HepG2 (cell line): ENCODE data around the gene HLA-DMB. TPM values are rescaled to one million over a fixed set of nuclear protein-coding genes. Genes with fewer than 3 reads are reported as not detected.
A peak's percentile ranks its signal among the peaks of the same experiment; 100 is the strongest.

ENCODE experiments used
- HMGA1 ChIP-seq: sonication (generic); formaldehyde crosslinking; conservative IDR thresholded peaks from 2 replicates; pipeline ENCODE4 v1.4.0; 2020; ENCODE audit warnings: missing genetic modification reagents
- IRF2 ChIP-seq: IDR thresholded peaks from 2 replicates; pipeline ENCODE4 v1.6.1; 2018; ENCODE audit warnings: missing genetic modification reagents, missing compliant biosample characterization
- NCOA5 ChIP-seq: sonication (generic); formaldehyde crosslinking; IDR thresholded peaks from 2 replicates; pipeline ENCODE4 v1.4.0; 2020; ENCODE audit warnings: missing genetic modification reagents
- RARA ChIP-seq: IDR thresholded peaks from 2 replicates; pipeline ENCODE4 v1.6.1; 2016; ENCODE audit warnings: missing genetic modification reagents, missing compliant biosample characterization
- SIX4 ChIP-seq: sonication (generic); formaldehyde crosslinking; IDR thresholded peaks from 2 replicates; pipeline ENCODE4 v1.4.0; 2020; ENCODE audit warnings: missing genetic modification reagents
- SMC3 ChIP-seq: IDR thresholded peaks from 2 replicates; pipeline ENCODE4 v1.6.1; 2011; ENCODE audit warnings: low read length, improper control_type of control experiment
- SMYD3 ChIP-seq: sonication (generic); formaldehyde crosslinking; IDR thresholded peaks from 2 replicates; pipeline ENCODE4 v1.8.1; 2023; ENCODE audit warnings: mild to moderate bottlenecking, missing genetic modification reagents
- TAF15 ChIP-seq: fragments of 200-400 bp; formaldehyde crosslinking; IDR thresholded peaks from one replicate; pipeline ENCODE4 v1.6.1; 2018; ENCODE audit warnings: mild to moderate bottlenecking, low read depth, low read length; ENCODE audit not compliant: poor library complexity, severe bottlenecking
- ZFP37 ChIP-seq: sonication (generic); formaldehyde crosslinking; IDR thresholded peaks from 2 replicates; pipeline ENCODE4 v1.4.0; 2020; ENCODE audit warnings: missing genetic modification reagents, borderline replicate concordance
- ZNF251 ChIP-seq: sonication (generic); formaldehyde crosslinking; IDR thresholded peaks from 2 replicates; pipeline ENCODE4 v1.9.0; 2021; ENCODE audit warnings: mild to moderate bottlenecking, missing genetic modification reagents
- ZNF451 ChIP-seq: sonication (generic); formaldehyde crosslinking; IDR thresholded peaks from 2 replicates; pipeline ENCODE4 v1.5.0; 2020; ENCODE audit warnings: mild to moderate bottlenecking, missing genetic modification reagents
- ZNF616 ChIP-seq: sonication (generic); formaldehyde crosslinking; IDR thresholded peaks from 2 replicates; pipeline ENCODE4 v1.5.0; 2020; ENCODE audit warnings: low read depth, mild to moderate bottlenecking, missing genetic modification reagents
- ZNF746 ChIP-seq: sonication (generic); formaldehyde crosslinking; IDR thresholded peaks from 2 replicates; pipeline ENCODE4 v1.8.0; 2022; ENCODE audit warnings: mild to moderate bottlenecking, missing genetic modification reagents
- ZNF775 ChIP-seq: sonication (generic); formaldehyde crosslinking; IDR thresholded peaks from 2 replicates; pipeline ENCODE4 v1.4.0; 2020; ENCODE audit warnings: missing genetic modification reagents, mild to moderate bottlenecking, moderate library complexity, borderline replicate concordance
- polyA plus RNA-seq, 8 experiments: library from polyadenylated mRNA; depleted of rRNA in 3 of 8; stranded (reverse) in 7 of 8; unstranded in 1 of 8; fragments of >200 nt; fragmentation: Illumina TruSeq in 4 of 8; extraction: Trizol in 4 of 8; gene quantifications; 2 replicates each; pipeline versions ENCODE4 v1.2.1 to v1.2.3, GENCODE V29; 2011 to 2016; ENCODE audit warnings: low read depth in 4 of 8, missing spikeins in 1 of 8, mixed read lengths in 1 of 8; ENCODE audit not compliant: insufficient read depth in 1 of 8
- total RNA-seq, 5 experiments: library from RNA; depleted of rRNA; stranded (reverse); fragments of >200 nt; fragmentation: Illumina TruSeq; extraction: Trizol; gene quantifications; 2 replicates each; pipeline ENCODE4 v1.2.3, GENCODE V29; 2016; ENCODE audit warnings: low read depth in 1 of 5
- TF ChIP-seq, protein P1 (sequence below): sonication (generic); formaldehyde crosslinking; IDR thresholded peaks from 2 replicates; pipeline ENCODE4 v1.5.1; 2020; ENCODE audit warnings: mild to moderate bottlenecking, moderate library complexity, missing genetic modification reagents
- TF ChIP-seq, protein P2 (sequence below): sonication (generic); formaldehyde crosslinking; IDR thresholded peaks from 2 replicates; pipeline ENCODE4 v1.5.0; 2020; ENCODE audit warnings: missing genetic modification reagents, mild to moderate bottlenecking, borderline replicate concordance
- TF ChIP-seq, protein P3 (sequence below): sonication (generic); formaldehyde crosslinking; IDR thresholded peaks from 2 replicates; pipeline ENCODE4 v1.8.1; 2022; ENCODE audit warnings: mild to moderate bottlenecking, missing genetic modification reagents
- TF ChIP-seq, protein P4 (sequence below): IDR thresholded peaks from 2 replicates; pipeline ENCODE4 v1.6.1; 2016; ENCODE audit warnings: control low read depth

HLA-DMB gene
- total and polyA plus RNA-seq, 2 of the 13 experiments (the other 11 are each of a cell fraction or from before 2014, with no cell fraction given), result not detected

DNA sequence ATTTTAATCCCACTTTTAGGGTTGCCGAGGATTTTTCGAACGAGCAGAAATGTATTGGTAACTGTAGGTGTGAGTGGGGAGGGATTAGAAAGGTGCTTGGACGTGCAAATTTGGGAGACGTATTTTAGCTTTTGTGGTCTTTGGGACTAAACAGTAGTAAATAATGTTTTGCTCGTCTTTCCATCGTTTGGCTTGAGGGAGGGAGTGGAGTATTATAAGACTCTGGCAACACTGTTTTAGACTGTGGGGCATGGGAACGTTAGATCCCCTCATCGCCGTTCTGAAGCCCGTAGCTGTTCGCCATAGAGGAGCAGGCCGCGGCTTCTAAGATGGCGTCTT is 30.4 kb upstream of the HLA-DMB start (continued):
- TF ChIP-seq ZNF746 (CRISPR knock-in tag) (no peak; the same call in 1 of the 2 replicates), TAF15 (no peak), ZNF616 (CRISPR knock-in tag) (no peak), SIX4 (no peak), ZFP37 (no peak), SMC3 (no peak), SMYD3 (CRISPR knock-in tag) (no peak), IRF2 (CRISPR knock-in tag) (peak; percentile 38; the same call in 1 of the 2 replicates), HMGA1 (no peak), ZNF251 (no peak), ZNF775 (0 out of 2 replicates have a peak, but pooled peaks have one; percentile 66), ZNF451 (CRISPR knock-in tag) (no peak), NCOA5 (CRISPR knock-in tag) (no peak; the same call in 1 of the 2 replicates), RARA (no peak; the same call in 1 of the 2 replicates)
- TF ChIP-seq, protein P1, sequence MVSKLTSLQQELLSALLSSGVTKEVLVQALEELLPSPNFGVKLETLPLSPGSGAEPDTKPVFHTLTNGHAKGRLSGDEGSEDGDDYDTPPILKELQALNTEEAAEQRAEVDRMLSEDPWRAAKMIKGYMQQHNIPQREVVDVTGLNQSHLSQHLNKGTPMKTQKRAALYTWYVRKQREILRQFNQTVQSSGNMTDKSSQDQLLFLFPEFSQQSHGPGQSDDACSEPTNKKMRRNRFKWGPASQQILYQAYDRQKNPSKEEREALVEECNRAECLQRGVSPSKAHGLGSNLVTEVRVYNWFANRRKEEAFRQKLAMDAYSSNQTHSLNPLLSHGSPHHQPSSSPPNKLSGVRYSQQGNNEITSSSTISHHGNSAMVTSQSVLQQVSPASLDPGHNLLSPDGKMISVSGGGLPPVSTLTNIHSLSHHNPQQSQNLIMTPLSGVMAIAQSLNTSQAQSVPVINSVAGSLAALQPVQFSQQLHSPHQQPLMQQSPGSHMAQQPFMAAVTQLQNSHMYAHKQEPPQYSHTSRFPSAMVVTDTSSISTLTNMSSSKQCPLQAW, result no peak
- TF ChIP-seq, protein P2, sequence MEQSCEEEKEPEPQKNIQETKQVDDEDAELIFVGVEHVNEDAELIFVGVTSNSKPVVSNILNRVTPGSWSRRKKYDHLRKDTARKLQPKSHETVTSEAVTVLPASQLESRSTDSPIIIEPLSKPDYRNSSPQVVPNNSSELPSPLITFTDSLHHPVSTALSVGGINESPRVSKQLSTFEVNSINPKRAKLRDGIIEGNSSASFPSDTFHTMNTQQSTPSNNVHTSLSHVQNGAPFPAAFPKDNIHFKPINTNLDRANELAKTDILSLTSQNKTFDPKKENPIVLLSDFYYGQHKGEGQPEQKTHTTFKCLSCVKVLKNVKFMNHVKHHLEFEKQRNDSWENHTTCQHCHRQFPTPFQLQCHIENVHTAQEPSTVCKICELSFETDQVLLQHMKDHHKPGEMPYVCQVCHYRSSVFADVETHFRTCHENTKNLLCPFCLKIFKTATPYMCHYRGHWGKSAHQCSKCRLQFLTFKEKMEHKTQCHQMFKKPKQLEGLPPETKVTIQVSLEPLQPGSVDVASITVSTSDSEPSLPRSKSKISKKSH (CRISPR knock-in tag), result no peak
- TF ChIP-seq, protein P3, sequence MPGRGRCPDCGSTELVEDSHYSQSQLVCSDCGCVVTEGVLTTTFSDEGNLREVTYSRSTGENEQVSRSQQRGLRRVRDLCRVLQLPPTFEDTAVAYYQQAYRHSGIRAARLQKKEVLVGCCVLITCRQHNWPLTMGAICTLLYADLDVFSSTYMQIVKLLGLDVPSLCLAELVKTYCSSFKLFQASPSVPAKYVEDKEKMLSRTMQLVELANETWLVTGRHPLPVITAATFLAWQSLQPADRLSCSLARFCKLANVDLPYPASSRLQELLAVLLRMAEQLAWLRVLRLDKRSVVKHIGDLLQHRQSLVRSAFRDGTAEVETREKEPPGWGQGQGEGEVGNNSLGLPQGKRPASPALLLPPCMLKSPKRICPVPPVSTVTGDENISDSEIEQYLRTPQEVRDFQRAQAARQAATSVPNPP (CRISPR knock-in tag), result no peak
- TF ChIP-seq, protein P4, sequence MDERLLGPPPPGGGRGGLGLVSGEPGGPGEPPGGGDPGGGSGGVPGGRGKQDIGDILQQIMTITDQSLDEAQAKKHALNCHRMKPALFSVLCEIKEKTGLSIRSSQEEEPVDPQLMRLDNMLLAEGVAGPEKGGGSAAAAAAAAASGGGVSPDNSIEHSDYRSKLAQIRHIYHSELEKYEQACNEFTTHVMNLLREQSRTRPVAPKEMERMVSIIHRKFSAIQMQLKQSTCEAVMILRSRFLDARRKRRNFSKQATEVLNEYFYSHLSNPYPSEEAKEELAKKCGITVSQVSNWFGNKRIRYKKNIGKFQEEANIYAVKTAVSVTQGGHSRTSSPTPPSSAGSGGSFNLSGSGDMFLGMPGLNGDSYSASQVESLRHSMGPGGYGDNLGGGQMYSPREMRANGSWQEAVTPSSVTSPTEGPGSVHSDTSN (CRISPR knock-in tag), result no peak
